Effector CD8-positive, alpha-beta T cell (primary cell): ENCODE data around the gene CYGB.
"Not testable (repeated sequence)": the region's sequence is repeated elsewhere in the genome, so short reads cannot be mapped to it uniquely, and the experiment has no call there.

Source experiments
- DNase-seq: peaks from one replicate; lab custom pipeline; 2025; lab: John Stamatoyannopoulos, UW

Gene CYGB

DNA sequence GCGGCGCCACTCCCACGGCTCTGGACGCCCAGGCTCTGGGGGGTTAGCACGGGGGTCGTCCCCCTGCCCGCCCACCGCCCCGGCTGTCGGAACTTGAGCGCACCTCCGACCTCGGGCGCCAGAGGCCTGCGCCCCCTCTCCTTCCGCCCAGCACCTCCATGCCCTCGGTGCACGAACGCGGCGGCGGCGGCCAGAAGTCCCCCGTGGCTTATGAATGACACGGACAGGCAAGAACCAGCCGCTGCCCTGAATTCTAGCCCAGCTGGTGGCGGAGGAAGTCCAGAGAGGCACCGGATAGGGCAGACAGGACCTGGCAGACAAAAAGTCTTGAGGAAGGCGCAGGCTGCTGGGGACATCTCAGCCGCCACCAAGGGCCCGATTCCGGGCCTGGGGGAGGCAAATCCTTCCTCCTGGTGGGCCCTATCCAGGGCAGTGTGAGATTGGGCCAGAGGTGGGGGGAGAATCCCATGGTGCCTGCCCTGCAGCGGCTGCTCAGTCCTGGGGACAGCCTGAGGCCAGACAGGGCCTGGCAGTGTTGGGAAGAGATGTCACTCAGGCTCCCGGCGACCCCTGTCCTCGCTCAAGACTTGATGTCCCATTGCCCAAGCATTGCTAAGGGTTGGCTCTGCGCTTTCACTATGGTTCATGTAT is 897 bp upstream of the CYGB start:
- DNase-seq = no peak

GRCh38 chr17:76537288-76537577 is 276 bp downstream of the CYGB start:
- DNase-seq = no peak

GRCh38 chr17:76536511-76537287 is 810 bp downstream of the CYGB start:
- DNase-seq = no peak

- DNase-seq = no peak
Measured at GRCh38 chr17:76535788-76536510, 1.6 kb downstream of the CYGB start.

DNA sequence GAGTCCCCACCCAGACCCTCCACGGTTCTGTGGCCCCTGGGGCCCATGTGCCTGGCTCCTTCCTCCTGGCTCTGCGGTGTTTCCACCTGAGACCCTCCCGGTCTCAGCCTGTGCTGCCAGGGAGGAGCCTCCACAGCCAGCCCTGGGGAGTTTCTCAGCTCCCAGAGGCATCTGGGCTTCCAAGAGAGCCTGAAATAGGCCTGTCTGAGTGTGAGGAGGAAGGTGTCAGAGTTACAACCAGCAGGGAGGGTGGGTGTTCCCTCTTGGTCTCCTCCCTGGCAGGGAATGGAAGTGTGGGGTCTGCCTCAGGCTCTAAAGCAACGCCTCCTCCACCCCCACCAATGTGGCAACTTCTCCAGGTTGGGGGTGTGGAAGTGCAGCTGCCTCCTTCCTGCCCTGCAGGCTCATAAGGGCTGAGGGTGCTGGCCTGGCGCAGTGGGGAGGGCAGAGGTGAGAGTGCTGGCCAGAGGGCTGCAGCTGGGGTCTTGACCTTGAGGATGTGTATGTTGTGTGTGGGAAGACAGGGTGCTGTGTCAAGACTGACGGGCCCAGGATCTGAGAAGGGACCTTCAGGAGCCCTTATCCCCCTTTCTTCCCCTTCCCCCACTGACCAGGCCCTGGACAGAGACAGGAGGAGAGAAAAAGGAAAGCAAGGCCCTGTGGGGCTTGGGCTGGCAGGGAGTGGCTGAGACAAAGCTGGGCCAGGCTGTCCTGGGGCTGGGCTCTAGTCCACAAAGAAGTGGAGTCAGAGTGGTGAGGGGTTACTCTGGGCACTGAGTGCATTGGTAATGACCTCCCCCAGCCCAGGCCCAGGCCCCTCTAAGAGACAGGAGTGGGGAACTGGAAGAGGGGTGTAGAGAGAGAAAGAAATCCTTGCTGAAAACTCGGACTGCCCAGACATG is 2.4 kb downstream of the CYGB start:
- no peak for DNase-seq

GRCh38 chr17:76533640-76534359 is 3.7 kb downstream of the CYGB start:
- DNase-seq = not testable (repeated sequence)

- DNase-seq = no peak
Measured at GRCh38 chr17:76532072-76532651, 5.3 kb downstream of the CYGB start.

GRCh38 chr17:76531486-76532038 is 5.9 kb downstream of the CYGB start:
- no peak for DNase-seq

- DNase-seq = no peak
Measured at GRCh38 chr17:76530811-76531485, 6.6 kb downstream of the CYGB start.

DNA sequence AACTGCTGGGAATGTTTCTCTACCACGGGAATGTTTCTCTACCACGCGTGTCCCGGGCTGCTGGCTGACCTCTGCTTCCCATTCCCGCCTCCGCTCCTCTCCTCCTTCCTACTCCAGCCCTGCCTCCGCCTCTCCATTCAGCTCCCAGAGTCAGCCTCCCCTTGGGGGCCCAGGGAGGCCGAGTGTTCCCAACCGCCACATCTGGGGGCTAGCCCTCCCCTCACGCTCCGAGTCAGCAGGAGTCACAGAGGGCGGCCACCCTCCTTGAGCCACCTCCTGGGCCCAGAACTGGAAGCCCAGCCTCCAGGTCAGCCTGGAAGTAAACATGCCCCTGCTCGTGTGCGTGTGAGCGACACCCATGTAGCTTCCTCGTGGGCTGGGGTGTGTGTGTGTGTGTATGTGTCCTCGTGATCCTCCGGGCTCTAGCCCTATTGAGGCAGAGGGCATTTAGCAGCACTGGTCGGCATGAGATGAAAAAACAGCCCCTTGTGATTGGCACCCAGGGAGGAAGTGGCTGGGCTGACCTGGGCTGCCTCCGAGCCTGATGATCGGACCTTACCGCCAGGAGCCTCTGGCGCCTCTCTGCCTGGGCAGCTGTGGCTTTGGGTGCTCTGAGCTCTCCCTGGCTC is 7.3 kb downstream of the CYGB start:
- DNase-seq = no peak

DNA sequence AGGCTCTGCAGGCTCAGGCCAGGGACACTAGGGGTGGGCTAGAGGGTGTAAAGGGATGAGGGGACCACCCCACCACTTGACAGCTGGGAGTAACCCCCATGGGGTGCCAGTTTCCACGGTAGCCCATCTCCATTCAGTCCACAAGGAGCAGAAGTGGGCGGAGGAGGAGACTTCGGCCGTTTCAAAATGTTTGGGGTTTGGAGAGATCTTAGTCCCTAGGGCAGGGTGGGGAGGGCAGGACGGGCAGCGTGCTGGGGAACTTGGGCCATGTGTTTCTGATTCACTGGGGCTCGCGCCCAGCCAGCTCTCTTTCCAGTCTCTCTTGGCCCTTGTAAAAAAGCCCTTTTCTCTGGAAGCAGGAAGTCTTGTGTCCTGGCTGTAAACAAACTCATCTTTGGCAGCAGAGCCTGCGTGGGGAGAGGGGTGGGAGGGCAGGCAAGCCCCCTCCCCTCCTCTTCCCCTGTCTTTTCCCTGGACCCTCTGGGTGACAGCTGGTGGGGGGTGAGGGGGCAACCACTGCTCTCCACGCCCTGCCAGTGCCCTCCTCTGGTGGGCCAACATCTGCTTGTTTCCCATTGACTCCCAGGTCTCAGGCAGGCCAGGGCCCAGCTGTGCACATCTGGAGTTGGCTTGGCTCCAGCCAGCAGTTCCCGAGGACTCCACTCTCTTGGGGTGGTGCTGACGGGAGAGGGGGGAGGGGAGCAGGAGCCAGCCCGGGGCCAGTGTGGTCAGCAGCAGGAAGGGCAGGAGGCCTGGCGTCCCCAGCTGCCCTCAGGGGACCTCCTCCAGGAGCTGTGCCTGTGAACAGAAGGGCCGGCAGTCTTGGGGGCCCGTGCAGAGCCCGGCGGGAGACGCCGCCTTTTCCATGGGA is 8.1 kb downstream of the CYGB start:
- DNase-seq = no peak

GRCh38 chr17:76528528-76529223 is 8.8 kb downstream of the CYGB start:
- no peak for DNase-seq

DNA sequence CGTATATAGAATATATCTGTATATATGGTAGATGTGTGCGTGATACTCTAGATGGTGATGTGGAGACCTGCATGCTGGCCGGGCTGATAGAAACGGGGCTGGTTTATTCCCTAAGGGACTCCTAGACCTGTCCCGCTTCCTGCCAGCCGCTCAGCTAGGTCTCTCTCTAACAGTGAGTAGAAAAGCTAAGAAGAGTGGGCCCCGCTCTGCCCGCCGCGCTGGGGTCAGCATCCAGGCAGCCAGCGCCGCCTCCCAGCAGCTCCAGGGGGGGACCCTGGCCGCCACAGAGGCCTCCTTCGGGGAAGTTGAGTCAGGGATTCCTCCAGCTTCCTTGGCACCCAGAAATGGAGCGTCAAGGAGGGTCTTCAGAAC is 9.4 kb downstream of the CYGB start:
- DNase-seq = no peak

- DNase-seq = peak; percentile 47
Measured at GRCh38 chr17:76527430-76528111, 9.9 kb downstream of the CYGB start.

DNA sequence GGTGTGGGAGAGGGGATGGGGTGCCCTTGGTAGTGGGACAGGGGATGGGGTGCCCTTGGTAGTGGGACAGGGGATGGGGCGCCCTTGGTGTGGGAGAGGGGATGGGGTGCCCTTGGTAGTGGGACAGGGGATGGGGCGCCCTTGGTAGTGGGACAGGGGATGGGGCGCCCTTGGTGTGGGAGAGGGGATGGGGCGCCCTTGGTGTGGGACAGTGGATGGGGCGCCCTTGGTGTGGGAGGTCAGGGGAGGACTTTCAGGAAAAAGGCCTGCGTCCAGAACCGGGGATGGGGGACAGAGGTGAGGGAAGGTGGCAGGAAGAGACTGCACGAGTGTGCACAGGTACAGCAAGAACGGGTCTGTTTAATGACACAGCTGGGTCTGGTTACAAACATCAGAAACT is 10.5 kb downstream of the CYGB start:
- DNase-seq = not testable (repeated sequence)

DNA sequence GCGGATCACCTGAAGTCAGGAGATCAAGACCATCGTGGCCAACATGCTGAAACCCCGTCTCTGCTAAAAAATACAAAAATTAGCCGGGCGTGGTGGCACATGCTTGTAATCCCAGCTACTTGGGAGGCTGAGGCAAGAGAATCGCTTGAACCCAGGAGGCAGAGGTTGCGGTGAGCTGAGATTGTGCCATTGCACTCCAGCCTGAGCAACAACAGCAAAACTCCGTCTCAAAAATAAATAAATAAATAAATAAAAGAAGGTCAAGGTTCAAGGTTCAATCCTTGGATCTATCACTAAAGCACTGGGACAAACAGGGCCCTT is 12.0 kb downstream of the CYGB start:
- DNase-seq = not testable (repeated sequence)

- DNase-seq = no peak
Measured at GRCh38 chr17:76524598-76525512, 12.7 kb downstream of the CYGB start.
